GM18520 (cell line): ENCODE measurements around the gene C1orf167.
"Not testable (repeated sequence)": the region's sequence is repeated elsewhere in the genome, so short reads cannot be mapped to it uniquely, and the experiment has no call there.

Source experiments
- ATAC-seq: cut with Tn5 transposase; IDR thresholded peaks from one replicate; pipeline ENCODE4 v1.9.1; 2021; ENCODE audit not compliant: unreplicated experiment

The C1orf167 gene

GRCh38 chr1:11797525-11798216, 35.7 kb downstream of the C1orf167 start:
- no peak for ATAC-seq

- no peak for ATAC-seq
These were observed 37.1 kb downstream of the C1orf167 start for GRCh38 chr1:11799099-11799498.

- ATAC-seq, result no peak
These were observed 37.9 kb downstream of the C1orf167 start for GRCh38 chr1:11799896-11800295.

GRCh38 chr1:11800391-11800755, 38.4 kb downstream of the C1orf167 start:
- no peak for ATAC-seq

GRCh38 chr1:11800756-11801433, 38.9 kb downstream of the C1orf167 start:
- no peak for ATAC-seq

GRCh38 chr1:11802616-11802972, 40.6 kb downstream of the C1orf167 start:
- no peak for ATAC-seq

- no peak for ATAC-seq
These were observed 41.2 kb downstream of the C1orf167 start for GRCh38 chr1:11802973-11803885.

GRCh38 chr1:11803924-11804665, 42.1 kb downstream of the C1orf167 start:
- not testable (repeated sequence) for ATAC-seq

GRCh38 chr1:11804666-11805421, 42.9 kb downstream of the C1orf167 start:
- ATAC-seq, result no peak

GRCh38 chr1:11805422-11806306, 43.7 kb downstream of the C1orf167 start, which contains the start of the genes CLCN6 and MTHFR:
Gene CLCN6, plus strand, starts transcription at chr1:11806191. Its CDS starts 72 bp downstream, at chr1:11806263.
Gene MTHFR, minus strand, starts transcription at chr1:11805964. Its CDS starts 2,848 bp downstream, at chr1:11803116.
- ATAC-seq, result peak; percentile 76

GRCh38 chr1:11806307-11806936, 44.4 kb downstream of the C1orf167 start:
- peak; percentile 20 for ATAC-seq

GRCh38 chr1:11807133-11807532, 45.1 kb downstream of the C1orf167 start:
- no peak for ATAC-seq

GRCh38 chr1:11813021-11813420, 51.0 kb downstream of the C1orf167 start:
- ATAC-seq, result no peak

GRCh38 chr1:11817192-11817591, 55.2 kb downstream of the C1orf167 start:
- ATAC-seq, result no peak

GRCh38 chr1:11822091-11822490, 60.1 kb downstream of the C1orf167 start:
- no peak for ATAC-seq

- ATAC-seq, result no peak
These were observed 61.6 kb downstream of the C1orf167 start for GRCh38 chr1:11823366-11824137.

- ATAC-seq, result no peak
These were observed 63.1 kb downstream of the C1orf167 start for GRCh38 chr1:11825131-11825530.

GRCh38 chr1:11826946-11827345, 65.0 kb downstream of the C1orf167 start:
- no peak for ATAC-seq
